Heart right ventricle (tissue), 16 donors: ENCODE measurements around the gene C11orf52. TPM values are rescaled to one million over a fixed set of nuclear protein-coding genes. Genes with fewer than 3 reads are reported as not detected.

ENCODE experiments used
- ATAC-seq, 8 donors: fragments of 200-7000 bp; cut with Tn5 transposase; one replicate each; pipeline ENCODE4 v1.9.1; 2020; ENCODE audit warnings: mild to moderate bottlenecking in 8 of 8, moderate library complexity in 8 of 8, moderate number of reproducible peaks in 1 of 8
- DNase-seq, 2 donors: peaks; one replicate each; pipeline ENCODE4 v3.0.0-alpha.2; 2020
- H3K27ac ChIP-seq, 10 donors: fragments of 200-600 bp; sonication (generic) in 2 of 10; one replicate each; pipeline versions ENCODE4 v1.5.0 to v1.8.0; 2020 to 2022; ENCODE audit warnings: mild to moderate bottlenecking in 3 of 10
- H3K27me3 ChIP-seq, 7 donors: fragments of 200-600 bp; one replicate each; pipeline ENCODE4 v1.8.0; 2021 to 2022; ENCODE audit warnings: mild to moderate bottlenecking in 2 of 7
- H3K36me3 ChIP-seq, 9 donors: fragments of 200-600 bp; sonication (generic) in 1 of 9; one replicate each; pipeline versions ENCODE4 v1.5.0 to v1.8.0; 2020 to 2022; ENCODE audit warnings: mild to moderate bottlenecking in 2 of 9
- H3K4me1 ChIP-seq, 9 donors: fragments of 200-600 bp; sonication (generic) in 1 of 9; one replicate each; pipeline versions ENCODE4 v1.5.0 to v1.8.0; 2020 to 2022; ENCODE audit warnings: mild to moderate bottlenecking in 4 of 9
- H3K4me3 ChIP-seq, 10 donors: fragments of 200-600 bp; sonication (generic) in 2 of 10; one replicate each; pipeline versions ENCODE4 v1.5.0 to v1.8.0; 2020 to 2022; ENCODE audit warnings: mild to moderate bottlenecking in 7 of 10, moderate library complexity in 2 of 10
- H3K9me3 ChIP-seq, 11 donors: fragments of 200-600 bp in 10 of 11; sonication (generic) in 2 of 11; one replicate each; pipeline versions ENCODE4 v1.5.0 to v1.8.0; 2013 to 2022; ENCODE audit warnings: mild to moderate bottlenecking in 2 of 11, control low read depth in 1 of 11, moderate library complexity in 1 of 11
- WGBS, 2 donors: extraction: QIAGEN DNeasy Blood & Tissue Kit; methylation state at CpG; one replicate each; pipeline ENCODE4 v1.1.7; 2013; ENCODE audit warnings: inconsistent platforms in 1 of 2; 5-methylcytosine and 5-hydroxymethylcytosine counted together
- intact Hi-C, 10 donors: fragments of 100-400 bp; cut with DNase I; formaldehyde crosslinking; loops; one replicate each; pipeline versions ENCODE4 v1.11.1 to v1.14.2; 2022
- polyA plus RNA-seq, 2 donors: library from polyadenylated mRNA; stranded (reverse); fragments of 200-250 nt; gene quantifications; one replicate each; pipeline ENCODE4 v1.2.3, GENCODE V29; 2013
- total RNA-seq, 10 donors: library from RNA; stranded (reverse); fragmentation: NEBNext Ultra II Directional in 3 of 10; extraction: Animal tissue kit (Norgen Biotek cat#: 25700) in 3 of 10; gene quantifications; one replicate each; pipeline versions ENCODE4 v1.2.1 to v1.2.4, GENCODE V29; 2021 to 2023
- TF ChIP-seq, protein P1 (sequence below), 9 donors: fragments of 200-600 bp; sonication (generic) in 2 of 9; IDR thresholded peaks; one replicate each; pipeline versions ENCODE4 v1.5.0 to v1.8.0; 2021 to 2022; ENCODE audit warnings: antibody characterized with exemption in 9 of 9, mild to moderate bottlenecking in 5 of 9, moderate library complexity in 1 of 9
- donor health status: Arrhythmogenic right ventricular cardiomyopathy.
- donor health status: ischemic (EF 13 %, LVEDD 7.1; RV severe dilation, severe dysfunction).
- donor health status: healthy with polysubstance abuse.
- donor health status: DM: no; HTN: yes; CAD: no.
- donor health status: DM: no; HTN: no; CAD: no.
- donor health status: ischemic (EF 25% LVEDD 6.9; RV normal size, moderate dysfunction).
- donor health status: ischemic (EF 25% LVEDD 5.7; RV mildly dilated, moderate dysfunction).
- donor health status: healthy.
- donor health status: DM: yes; HTN: yes; CAD: no.
- donor health status: Ischemic cardiomyopathy.
- donor health status: ischemic (EF 35%, LVEDD 5.7; RV mildly dilated, moderate dysfunction).
- donor health status: nonischemic (EF 11% LVEDD 7.7; RV severe dilation, severe dysfunction).
- donor health status: DM: yes; HTN: yes; CAD: no.
- donor health status: PGD.
- donor health status: ischemic (EF 29% LVEDD 5.4; RV normal size, mild dysfunction).
- donor health status: nonischemic (EF 23%, LVEDD 6.1; RV moderate dilation, normal function).

Gene C11orf52
- total and polyA plus RNA-seq, 12 donors: 0.48 to 4.1 (median 2.1) TPM

DNA sequence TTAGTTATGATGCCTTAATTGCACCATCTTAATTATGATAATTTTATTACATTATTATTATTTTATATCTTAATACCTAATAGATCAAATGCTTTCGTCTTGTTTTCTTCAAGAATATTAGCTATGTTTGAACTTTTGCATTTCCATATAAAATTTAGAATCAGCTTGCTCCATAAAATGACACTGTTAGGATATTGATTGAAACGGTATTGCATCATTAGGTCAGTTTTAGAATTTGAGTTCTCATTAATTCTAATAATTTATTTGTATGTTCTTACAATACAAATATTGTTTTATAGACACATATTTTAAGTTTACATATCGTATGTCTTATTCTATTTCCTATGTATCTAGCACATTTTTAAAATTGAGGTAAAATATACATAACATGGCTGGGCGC, 32.7 kb upstream of the C11orf52 start:
- ATAC-seq (no peak), DNase-seq (no peak)
- H3K9me3 ChIP-seq: no peaks in the 10 kb centered on the region
- TF ChIP-seq, protein P1, sequence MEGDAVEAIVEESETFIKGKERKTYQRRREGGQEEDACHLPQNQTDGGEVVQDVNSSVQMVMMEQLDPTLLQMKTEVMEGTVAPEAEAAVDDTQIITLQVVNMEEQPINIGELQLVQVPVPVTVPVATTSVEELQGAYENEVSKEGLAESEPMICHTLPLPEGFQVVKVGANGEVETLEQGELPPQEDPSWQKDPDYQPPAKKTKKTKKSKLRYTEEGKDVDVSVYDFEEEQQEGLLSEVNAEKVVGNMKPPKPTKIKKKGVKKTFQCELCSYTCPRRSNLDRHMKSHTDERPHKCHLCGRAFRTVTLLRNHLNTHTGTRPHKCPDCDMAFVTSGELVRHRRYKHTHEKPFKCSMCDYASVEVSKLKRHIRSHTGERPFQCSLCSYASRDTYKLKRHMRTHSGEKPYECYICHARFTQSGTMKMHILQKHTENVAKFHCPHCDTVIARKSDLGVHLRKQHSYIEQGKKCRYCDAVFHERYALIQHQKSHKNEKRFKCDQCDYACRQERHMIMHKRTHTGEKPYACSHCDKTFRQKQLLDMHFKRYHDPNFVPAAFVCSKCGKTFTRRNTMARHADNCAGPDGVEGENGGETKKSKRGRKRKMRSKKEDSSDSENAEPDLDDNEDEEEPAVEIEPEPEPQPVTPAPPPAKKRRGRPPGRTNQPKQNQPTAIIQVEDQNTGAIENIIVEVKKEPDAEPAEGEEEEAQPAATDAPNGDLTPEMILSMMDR (IDR thresholded peaks at IDR 0.05): no peak
- no peak overlapping the region for H3K4me3 ChIP-seq
- peaks cover 0 to 17% (median 0%) of the 10 kb centered on the region in 9 donors for H3K36me3 ChIP-seq
- H3K27me3 ChIP-seq: no peaks in the 10 kb centered on the region
- H3K4me1 ChIP-seq: no peaks in the 10 kb centered on the region
- H3K27ac ChIP-seq: no peak overlapping the region
- intact Hi-C loops: no loop called here
- WGBS, 2 donors: 92 to 94% methylated on average over 4 of the region's 4 CpGs

DNA sequence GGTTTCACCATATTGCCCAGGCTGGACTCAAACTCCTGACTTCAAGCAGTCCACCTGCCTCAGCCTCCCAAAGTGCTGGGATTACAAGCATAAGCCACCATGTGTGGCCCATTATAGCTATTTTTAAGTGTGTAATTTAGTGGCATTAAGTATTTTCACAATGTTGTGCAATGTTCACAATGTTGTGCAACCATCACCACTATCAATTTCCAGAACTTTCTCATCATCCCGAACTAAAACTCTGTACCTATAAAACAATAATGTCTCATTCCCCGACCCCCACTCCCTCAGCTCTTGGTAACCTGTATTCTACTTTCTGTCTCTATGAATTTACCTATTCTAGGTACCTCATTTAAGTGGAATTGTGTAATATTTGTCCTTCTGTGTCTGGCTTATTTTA, 31.9 kb upstream of the C11orf52 start:
- WGBS, 2 donors: 88 to 94% methylated on average over 2 of the region's 2 CpGs
- DNase-seq: no peak
- Histone ChIP-seq H3K27me3 (no peaks in the 10 kb centered on the region), H3K36me3 (peaks cover 0 to 17% (median 0%) of the 10 kb centered on the region in 9 donors), H3K4me1 (no peaks in the 10 kb centered on the region), H3K27ac (no peak overlapping the region), H3K4me3 (no peak overlapping the region), H3K9me3 (peaks cover 0 to 2% (median 0%) of the 10 kb centered on the region in 11 donors)
- no peak for ATAC-seq
- intact Hi-C loops: no loop called here
- TF ChIP-seq, protein P1 (IDR thresholded peaks at IDR 0.05): no peak

DNA sequence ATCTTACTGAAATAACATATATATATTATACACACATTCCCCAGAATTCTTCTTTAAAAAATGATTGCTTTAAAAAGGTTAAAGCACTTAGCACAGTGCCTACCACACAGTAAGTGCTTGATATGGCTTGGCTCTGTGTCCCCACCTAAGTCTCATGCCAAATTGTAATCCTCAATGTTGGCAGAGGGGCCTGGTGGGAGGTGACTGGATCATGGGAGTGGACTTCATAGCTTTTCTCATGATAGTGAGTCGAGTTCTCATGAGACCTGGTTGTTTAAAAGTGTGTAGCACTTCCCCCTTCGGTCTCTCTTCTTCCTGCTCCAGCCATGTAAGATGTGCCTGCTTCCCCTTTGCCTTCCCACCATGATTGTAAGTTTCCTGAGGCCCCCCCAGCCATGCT, 13.3 kb upstream of the C11orf52 start:
- intact Hi-C loops: no loop called here
- ATAC-seq (peak in 7 of 8 donors; percentile 46 to 68 (median 60)), DNase-seq (peak in 1 of 2 donors; percentile 36)
- Histone ChIP-seq H3K9me3 (no peaks in the 10 kb centered on the region), H3K4me3 (no peak overlapping the region), H3K27me3 (peaks cover 0 to 3% (median 0%) of the 10 kb centered on the region in 7 donors), H3K36me3 (peaks cover 0 to 32% (median 18%) of the 10 kb centered on the region in 9 donors), H3K4me1 (no peaks in the 10 kb centered on the region), H3K27ac (peak overlapping the region in 6 of 10 donors; percentile 5 to 98 (median 42))
- WGBS, 2 donors: 17 to 29% methylated on average over 2 of the region's 2 CpGs
- TF ChIP-seq, protein P1 (IDR thresholded peaks at IDR 0.05): no peak

DNA sequence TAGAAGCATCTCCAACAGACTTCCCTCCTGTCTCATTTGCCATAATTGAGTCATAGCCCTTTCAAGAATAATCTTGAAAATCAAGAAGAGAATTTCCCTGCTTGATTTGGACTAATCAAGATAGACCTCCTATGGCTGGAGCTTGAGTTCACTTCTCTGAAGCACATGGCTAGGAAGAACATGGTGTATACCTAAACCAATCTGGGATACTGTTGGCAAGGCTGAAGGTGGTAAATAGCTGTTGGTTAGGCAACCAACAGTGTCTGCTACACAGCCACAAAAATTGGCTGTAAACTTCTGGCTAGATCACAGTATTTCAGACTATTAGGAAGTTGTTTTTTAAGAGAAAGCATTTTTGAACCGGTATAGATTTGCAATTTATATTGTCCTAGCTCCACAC, 12.0 kb upstream of the C11orf52 start:
- ATAC-seq (peak in 2 of 8 donors; percentile 21 to 29), DNase-seq (no peak)
- no peak overlapping the region for H3K4me3 ChIP-seq
- intact Hi-C loops: no loop called here
- H3K27me3 ChIP-seq: peaks cover 0 to 14% (median 0%) of the 10 kb centered on the region in 7 donors
- peak overlapping the region in 5 of 10 donors; percentile 5 to 98 (median 32) for H3K27ac ChIP-seq
- peaks cover 0 to 6% (median 0%) of the 10 kb centered on the region in 9 donors for H3K4me1 ChIP-seq
- no peaks in the 10 kb centered on the region for H3K9me3 ChIP-seq
- TF ChIP-seq, protein P1 (IDR thresholded peaks at IDR 0.05): no peak
- H3K36me3 ChIP-seq: peaks cover 0 to 32% (median 18%) of the 10 kb centered on the region in 9 donors
- 70 to 84% methylated on average over 1 of the region's 1 CpG for whole genome bisulfite sequencing, 2 donors
